HEK293 (cell line): Measurements from ENCODE around the gene FMN1.

Experiments
- CTCF ChIA-PET: fragments of 350-600 bp; formaldehyde crosslinking; extraction: SDS; loops from one replicate; lab custom pipeline; 2021; ENCODE audit warnings: antibody characterized with exemption; lab: Yijun Ruan, JAX
- POLR2A ChIA-PET: fragments of 300-600 bp; formaldehyde crosslinking; extraction: SDS; loops from one replicate; lab custom pipeline; 2020; ENCODE audit warnings: antibody characterized with exemption, inconsistent platforms; lab: Yijun Ruan, JAX
- H3K27ac ChIP-seq: fragments of 200-500 bp; sonication (Bioruptor generic); 2 replicates; pipeline ENCODE4 v1.5.1; 2014; ENCODE audit warnings: low read depth, low read length, control low read depth, inconsistent platforms; ENCODE audit errors: extremely low read depth
- H3K36me3 ChIP-seq, 2 experiments: fragments of 200-500 bp in 1 of 2; sonication (Bioruptor generic) in 1 of 2; 1 replicate in 1 of 2; 2 replicates in 1 of 2; pipeline ENCODE4 v1.5.1; 2014 to 2017; ENCODE audit warnings: inconsistent platforms in 2 of 2, low read length in 2 of 2; ENCODE audit not compliant: control insufficient read depth in 2 of 2, insufficient read depth in 1 of 2
- H3K4me1 ChIP-seq: fragments of 200-500 bp; sonication (Bioruptor generic); 2 replicates; pipeline ENCODE4 v1.5.1; 2014; ENCODE audit warnings: mild to moderate bottlenecking, low read length, inconsistent platforms; ENCODE audit not compliant: control insufficient read depth, insufficient read depth
- H3K4me3 ChIP-seq: 2 replicates; pipeline ENCODE4 v1.5.1; 2011; ENCODE audit warnings: low read depth, mild to moderate bottlenecking, control low read depth, low read length, moderate library complexity
- H3K9me3 ChIP-seq: fragments of 200-500 bp; sonication (Bioruptor generic); 2 replicates; pipeline ENCODE4 v1.5.1; 2014; ENCODE audit warnings: low read depth, low read length, inconsistent platforms; ENCODE audit not compliant: control insufficient read depth, insufficient read depth
- IKZF3 ChIP-seq: fragments of 450-650 bp; IDR thresholded peaks from 2 replicates; pipeline ENCODE4 v1.5.0; 2018; ENCODE audit warnings: missing biosample characterization, mild to moderate bottlenecking, missing genetic modification characterization, moderate library complexity
- KLF10 ChIP-seq: fragments of 450-650 bp; IDR thresholded peaks from 2 replicates; pipeline ENCODE4 v1.5.1; 2018; ENCODE audit warnings: missing biosample characterization, mild to moderate bottlenecking, missing genetic modification characterization
- OVOL3 ChIP-seq: fragments of 450-650 bp; formaldehyde crosslinking; IDR thresholded peaks from 2 replicates; pipeline ENCODE4 v1.5.1; 2016; ENCODE audit warnings: missing biosample characterization, missing genetic modification characterization
- ZBTB20 ChIP-seq: fragments of 450-650 bp; formaldehyde crosslinking; IDR thresholded peaks from 2 replicates; pipeline ENCODE4 v1.5.1; 2016; ENCODE audit warnings: missing biosample characterization, missing genetic modification characterization
- ZFHX2 ChIP-seq: fragments of 450-650 bp; formaldehyde crosslinking; conservative IDR thresholded peaks from 2 replicates; pipeline ENCODE4 v1.5.1; 2016; ENCODE audit warnings: missing biosample characterization, missing genetic modification characterization
- ZNF184 ChIP-seq: fragments of 450-650 bp; IDR thresholded peaks from 2 replicates; pipeline ENCODE4 v1.5.1; 2018; ENCODE audit warnings: missing biosample characterization, mild to moderate bottlenecking, missing genetic modification characterization
- ZNF221 ChIP-seq: fragments of 450-650 bp; formaldehyde crosslinking; IDR thresholded peaks from 2 replicates; pipeline ENCODE4 v1.5.1; 2017; ENCODE audit warnings: missing biosample characterization, missing genetic modification characterization, borderline replicate concordance
- ZNF223 ChIP-seq: fragments of 450-650 bp; formaldehyde crosslinking; IDR thresholded peaks from 2 replicates; pipeline ENCODE4 v1.5.1; 2016; ENCODE audit warnings: missing biosample characterization, missing genetic modification characterization
- ZNF341 ChIP-seq: fragments of 450-650 bp; formaldehyde crosslinking; IDR thresholded peaks from 2 replicates; pipeline ENCODE4; 2016; ENCODE audit warnings: low read depth, missing biosample characterization, missing genetic modification characterization
- ZNF473 ChIP-seq: fragments of 450-650 bp; formaldehyde crosslinking; IDR thresholded peaks from 2 replicates; pipeline ENCODE4 v1.5.1; 2017; ENCODE audit warnings: missing biosample characterization, missing genetic modification characterization
- ZNF501 ChIP-seq: fragments of 450-650 bp; formaldehyde crosslinking; IDR thresholded peaks from 2 replicates; pipeline ENCODE4 v1.5.1; 2016; ENCODE audit warnings: missing biosample characterization, missing genetic modification characterization
- ZNF514 ChIP-seq: fragments of 450-650 bp; formaldehyde crosslinking; IDR thresholded peaks from 2 replicates; pipeline ENCODE4 v1.5.1; 2016; ENCODE audit warnings: missing biosample characterization, missing genetic modification characterization
- ZNF571 ChIP-seq: fragments of 450-650 bp; formaldehyde crosslinking; IDR thresholded peaks from 2 replicates; pipeline ENCODE4 v1.5.0; 2017; ENCODE audit warnings: missing biosample characterization, missing genetic modification characterization
- ZNF830 ChIP-seq: fragments of 450-650 bp; IDR thresholded peaks from 2 replicates; pipeline ENCODE4 v1.5.0; 2018; ENCODE audit warnings: missing biosample characterization, missing genetic modification characterization, low read depth, mild to moderate bottlenecking, moderate library complexity
- TF ChIP-seq, protein P1 (sequence below): fragments of 450-650 bp; formaldehyde crosslinking; IDR thresholded peaks from 2 replicates; pipeline ENCODE4 v1.5.1; 2016; ENCODE audit warnings: missing biosample characterization, missing genetic modification characterization
- TF ChIP-seq, protein P2 (sequence below): fragments of 450-650 bp; formaldehyde crosslinking; IDR thresholded peaks from 2 replicates; pipeline ENCODE4 v1.5.1; 2016; ENCODE audit warnings: missing biosample characterization, missing genetic modification characterization
- TF ChIP-seq, protein P3 (sequence below): fragments of 450-650 bp; formaldehyde crosslinking; IDR thresholded peaks from 2 replicates; pipeline ENCODE4 v1.5.1; 2016; ENCODE audit warnings: missing biosample characterization, missing genetic modification characterization, low read depth
- TF ChIP-seq, protein P4 (sequence below): fragments of 450-650 bp; formaldehyde crosslinking; IDR thresholded peaks from 2 replicates; pipeline ENCODE4 v1.5.1; 2017; ENCODE audit warnings: missing biosample characterization, missing genetic modification characterization
- TF ChIP-seq, protein P5 (sequence below): fragments of 450-650 bp; formaldehyde crosslinking; IDR thresholded peaks from 2 replicates; pipeline ENCODE4 v1.5.1; 2016; ENCODE audit warnings: missing biosample characterization, missing genetic modification characterization
- TF ChIP-seq, protein P6 (sequence below): fragments of 450-650 bp; formaldehyde crosslinking; IDR thresholded peaks from 2 replicates; pipeline ENCODE4 v1.5.1; 2016; ENCODE audit warnings: missing biosample characterization, missing genetic modification characterization

The FMN1 gene

DNA sequence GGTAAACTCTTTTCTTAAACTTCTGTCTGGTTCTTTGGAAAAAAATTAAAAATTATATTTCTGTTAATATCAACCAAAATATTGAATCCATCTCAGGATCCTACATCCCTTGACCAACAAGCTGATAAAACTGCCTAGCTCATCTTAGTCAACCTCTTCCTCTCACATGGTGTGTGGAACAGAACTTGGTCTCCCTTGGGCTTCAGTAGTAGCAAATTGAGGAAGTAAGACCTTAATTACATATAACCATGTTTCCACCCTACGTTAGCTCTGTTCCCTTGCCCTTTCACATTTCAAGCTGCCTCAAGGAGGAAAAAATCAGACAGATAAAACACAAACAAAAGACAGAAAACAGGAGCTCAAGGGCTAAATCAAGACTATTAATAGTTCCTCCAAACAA lies 360.4 kb downstream of the FMN1 start (continued):
- TF ChIP-seq, protein P1, sequence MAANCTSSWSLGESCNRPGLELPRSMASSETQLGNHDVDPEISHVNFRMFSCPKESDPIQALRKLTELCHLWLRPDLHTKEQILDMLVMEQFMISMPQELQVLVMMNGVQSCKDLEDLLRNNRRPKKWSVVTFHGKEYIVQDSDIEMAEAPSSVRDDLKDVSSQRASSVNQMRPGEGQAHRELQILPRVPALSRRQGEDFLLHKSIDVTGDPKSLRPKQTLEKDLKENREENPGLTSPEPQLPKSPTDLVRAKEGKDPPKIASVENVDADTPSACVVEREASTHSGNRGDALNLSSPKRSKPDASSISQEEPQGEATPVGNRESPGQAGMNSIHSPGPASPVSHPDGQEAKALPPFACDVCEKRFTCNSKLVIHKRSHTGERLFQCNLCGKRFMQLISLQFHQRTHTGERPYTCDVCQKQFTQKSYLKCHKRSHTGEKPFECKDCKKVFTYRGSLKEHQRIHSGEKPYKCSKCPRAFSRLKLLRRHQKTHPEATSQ (tag by site-specific recombination) = no peak
- no peak for TF ChIP-seq ZNF501 (tag by site-specific recombination)
- TF ChIP-seq ZBTB20 (tag by site-specific recombination) = no peak
- TF ChIP-seq ZNF830 = no peak
- TF ChIP-seq, protein P2, sequence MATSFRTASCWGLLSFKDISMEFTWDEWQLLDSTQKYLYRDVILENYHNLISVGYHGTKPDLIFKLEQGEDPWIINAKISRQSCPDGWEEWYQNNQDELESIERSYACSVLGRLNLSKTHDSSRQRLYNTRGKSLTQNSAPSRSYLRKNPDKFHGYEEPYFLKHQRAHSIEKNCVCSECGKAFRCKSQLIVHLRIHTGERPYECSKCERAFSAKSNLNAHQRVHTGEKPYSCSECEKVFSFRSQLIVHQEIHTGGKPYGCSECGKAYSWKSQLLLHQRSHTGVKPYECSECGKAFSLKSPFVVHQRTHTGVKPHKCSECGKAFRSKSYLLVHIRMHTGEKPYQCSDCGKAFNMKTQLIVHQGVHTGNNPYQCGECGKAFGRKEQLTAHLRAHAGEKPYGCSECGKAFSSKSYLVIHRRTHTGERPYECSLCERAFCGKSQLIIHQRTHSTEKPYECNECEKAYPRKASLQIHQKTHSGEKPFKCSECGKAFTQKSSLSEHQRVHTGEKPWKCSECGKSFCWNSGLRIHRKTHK = no peak
- TF ChIP-seq, protein P3, sequence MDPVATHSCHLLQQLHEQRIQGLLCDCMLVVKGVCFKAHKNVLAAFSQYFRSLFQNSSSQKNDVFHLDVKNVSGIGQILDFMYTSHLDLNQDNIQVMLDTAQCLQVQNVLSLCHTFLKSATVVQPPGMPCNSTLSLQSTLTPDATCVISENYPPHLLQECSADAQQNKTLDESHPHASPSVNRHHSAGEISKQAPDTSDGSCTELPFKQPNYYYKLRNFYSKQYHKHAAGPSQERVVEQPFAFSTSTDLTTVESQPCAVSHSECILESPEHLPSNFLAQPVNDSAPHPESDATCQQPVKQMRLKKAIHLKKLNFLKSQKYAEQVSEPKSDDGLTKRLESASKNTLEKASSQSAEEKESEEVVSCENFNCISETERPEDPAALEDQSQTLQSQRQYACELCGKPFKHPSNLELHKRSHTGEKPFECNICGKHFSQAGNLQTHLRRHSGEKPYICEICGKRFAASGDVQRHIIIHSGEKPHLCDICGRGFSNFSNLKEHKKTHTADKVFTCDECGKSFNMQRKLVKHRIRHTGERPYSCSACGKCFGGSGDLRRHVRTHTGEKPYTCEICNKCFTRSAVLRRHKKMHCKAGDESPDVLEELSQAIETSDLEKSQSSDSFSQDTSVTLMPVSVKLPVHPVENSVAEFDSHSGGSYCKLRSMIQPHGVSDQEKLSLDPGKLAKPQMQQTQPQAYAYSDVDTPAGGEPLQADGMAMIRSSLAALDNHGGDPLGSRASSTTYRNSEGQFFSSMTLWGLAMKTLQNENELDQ (tag by site-specific recombination) = no peak
- TF ChIP-seq, all 188 proteins: peak for 0

DNA sequence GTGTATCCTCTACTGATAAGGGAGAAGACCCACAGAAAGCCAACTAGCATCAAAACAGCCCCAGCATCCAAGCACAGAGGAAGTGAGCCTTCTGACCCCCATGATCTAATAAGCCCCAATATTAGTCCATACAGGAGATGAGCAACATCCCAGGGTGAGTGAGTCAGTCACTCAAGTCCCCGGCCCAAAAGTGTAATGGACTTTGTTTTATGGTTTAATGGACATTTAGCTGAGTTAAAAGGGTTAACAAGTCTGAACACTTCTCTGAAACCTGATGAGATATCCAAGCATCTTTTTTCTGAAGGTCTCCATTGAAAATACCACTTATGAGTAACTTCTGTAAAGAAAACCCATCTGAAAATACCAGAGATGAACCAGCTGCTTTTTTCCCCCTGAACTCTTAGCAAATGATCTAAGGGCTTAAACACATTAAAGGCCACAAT lies 361.1 kb downstream of the FMN1 start:
- Histone ChIP-seq H3K36me3 (no peaks in the 10 kb centered on the region), H3K4me3 (no peak overlapping the region), H3K4me1 (peaks cover 11% of the 10 kb centered on the region), H3K27ac (no peak overlapping the region)
- CTCF ChIA-PET = interaction anchor here (2.0 to 2.4 kb wide), 2 partner anchors 11 to 171 kb away, joined by 9 to 14 read pairs; no protein-coding TSS in a partner anchor
- TF ChIP-seq, protein P4, sequence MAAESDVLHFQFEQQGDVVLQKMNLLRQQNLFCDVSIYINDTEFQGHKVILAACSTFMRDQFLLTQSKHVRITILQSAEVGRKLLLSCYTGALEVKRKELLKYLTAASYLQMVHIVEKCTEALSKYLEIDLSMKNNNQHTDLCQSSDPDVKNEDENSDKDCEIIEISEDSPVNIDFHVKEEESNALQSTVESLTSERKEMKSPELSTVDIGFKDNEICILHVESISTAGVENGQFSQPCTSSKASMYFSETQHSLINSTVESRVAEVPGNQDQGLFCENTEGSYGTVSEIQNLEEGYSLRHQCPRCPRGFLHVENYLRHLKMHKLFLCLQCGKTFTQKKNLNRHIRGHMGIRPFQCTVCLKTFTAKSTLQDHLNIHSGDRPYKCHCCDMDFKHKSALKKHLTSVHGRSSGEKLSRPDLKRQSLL (tag by site-specific recombination) = no peak
- TF ChIP-seq IKZF3 (tag by site-specific recombination) = no peak
- no peak for TF ChIP-seq ZNF341 (tag by site-specific recombination)
- TF ChIP-seq ZNF221 (tag by site-specific recombination) = no peak
- TF ChIP-seq ZNF184 = no peak
- TF ChIP-seq, protein P5, sequence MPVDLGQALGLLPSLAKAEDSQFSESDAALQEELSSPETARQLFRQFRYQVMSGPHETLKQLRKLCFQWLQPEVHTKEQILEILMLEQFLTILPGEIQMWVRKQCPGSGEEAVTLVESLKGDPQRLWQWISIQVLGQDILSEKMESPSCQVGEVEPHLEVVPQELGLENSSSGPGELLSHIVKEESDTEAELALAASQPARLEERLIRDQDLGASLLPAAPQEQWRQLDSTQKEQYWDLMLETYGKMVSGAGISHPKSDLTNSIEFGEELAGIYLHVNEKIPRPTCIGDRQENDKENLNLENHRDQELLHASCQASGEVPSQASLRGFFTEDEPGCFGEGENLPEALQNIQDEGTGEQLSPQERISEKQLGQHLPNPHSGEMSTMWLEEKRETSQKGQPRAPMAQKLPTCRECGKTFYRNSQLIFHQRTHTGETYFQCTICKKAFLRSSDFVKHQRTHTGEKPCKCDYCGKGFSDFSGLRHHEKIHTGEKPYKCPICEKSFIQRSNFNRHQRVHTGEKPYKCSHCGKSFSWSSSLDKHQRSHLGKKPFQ (tag by site-specific recombination) = no peak
- TF ChIP-seq OVOL3 = no peak
- TF ChIP-seq ZNF223 (tag by site-specific recombination) = no peak
- no peak for TF ChIP-seq ZNF571 (tag by site-specific recombination)
- TF ChIP-seq, protein P6, sequence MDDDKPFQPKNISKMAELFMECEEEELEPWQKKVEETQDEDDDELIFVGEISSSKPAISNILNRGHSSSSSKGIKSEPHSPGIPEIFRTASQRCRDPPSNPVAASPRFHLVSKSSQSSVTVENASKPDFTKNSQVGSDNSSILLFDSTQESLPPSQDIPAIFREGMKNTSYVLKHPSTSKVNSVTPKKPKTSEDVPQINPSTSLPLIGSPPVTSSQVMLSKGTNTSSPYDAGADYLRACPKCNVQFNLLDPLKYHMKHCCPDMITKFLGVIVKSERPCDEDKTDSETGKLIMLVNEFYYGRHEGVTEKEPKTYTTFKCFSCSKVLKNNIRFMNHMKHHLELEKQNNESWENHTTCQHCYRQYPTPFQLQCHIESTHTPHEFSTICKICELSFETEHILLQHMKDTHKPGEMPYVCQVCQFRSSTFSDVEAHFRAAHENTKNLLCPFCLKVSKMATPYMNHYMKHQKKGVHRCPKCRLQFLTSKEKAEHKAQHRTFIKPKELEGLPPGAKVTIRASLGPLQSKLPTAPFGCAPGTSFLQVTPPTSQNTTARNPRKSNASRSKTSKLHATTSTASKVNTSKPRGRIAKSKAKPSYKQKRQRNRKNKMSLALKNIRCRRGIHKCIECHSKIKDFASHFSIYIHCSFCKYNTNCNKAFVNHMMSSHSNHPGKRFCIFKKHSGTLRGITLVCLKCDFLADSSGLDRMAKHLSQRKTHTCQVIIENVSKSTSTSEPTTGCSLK (tag by site-specific recombination) = no peak
- no peak for TF ChIP-seq ZNF514 (tag by site-specific recombination)
- no peak for TF ChIP-seq ZNF473
- no peak for TF ChIP-seq KLF10 (tag by site-specific recombination)
- no peak for TF ChIP-seq ZFHX2 (tag by site-specific recombination)
- TF ChIP-seq, all 188 proteins: peak for 0
- POLR2A ChIA-PET = no interaction called here
- H3K9me3 ChIP-seq = no peaks in the 10 kb centered on the region
